K562 (cell line): Measurements from ENCODE around the gene MADCAM1. TPM values are rescaled to one million over a fixed set of nuclear protein-coding genes. Genes with fewer than 3 reads are reported as not detected.
A peak's percentile ranks its signal among the peaks of the same experiment; 100 is the strongest.

Source experiments
- ATF1 ChIP-seq, 2 experiments: fragments of 450-650 bp in 1 of 2; IDR thresholded peaks; 2 replicates each; pipeline ENCODE4 v1.6.1; 2016; ENCODE audit warnings: missing compliant biosample characterization in 1 of 2, missing genetic modification characterization in 1 of 2
- BRD9 ChIP-seq: fragments of 450-650 bp; IDR thresholded peaks from 2 replicates; pipeline ENCODE4 v1.6.1; 2018; ENCODE audit warnings: low read depth; ENCODE audit not compliant: partially characterized antibody
- GABPB2 ChIP-seq: fragments of 250-450 bp; sonication (Bioruptor Pico); conservative IDR thresholded peaks from 2 replicates; pipeline ENCODE4 v1.5.1; 2021; ENCODE audit warnings: mild to moderate bottlenecking
- MEIS2 ChIP-seq: fragments of 450-650 bp; IDR thresholded peaks from 2 replicates; pipeline ENCODE4 v1.6.1; 2014; ENCODE audit warnings: mild to moderate bottlenecking; ENCODE audit not compliant: partially characterized antibody
- POLR2G ChIP-seq: fragments of 200-400 bp; formaldehyde crosslinking; IDR thresholded peaks from 2 replicates; pipeline ENCODE4 v1.6.1; 2017; ENCODE audit warnings: low read depth, mild to moderate bottlenecking, antibody characterized with exemption, low read length, moderate library complexity
- RAD21 ChIP-seq, 2 experiments: fragments of 250-450 bp in 1 of 2; fragments of 450-650 bp in 1 of 2; sonication (Bioruptor Pico) in 1 of 2; formaldehyde crosslinking in 1 of 2; IDR thresholded peaks in 1 of 2; conservative IDR thresholded peaks in 1 of 2; 2 replicates each; pipeline versions ENCODE4 v1.4.0 to v1.8.0; 2020 to 2022; ENCODE audit warnings: mild to moderate bottlenecking in 2 of 2, moderate library complexity in 1 of 2
- RBFOX2 ChIP-seq: fragments of 200-400 bp; formaldehyde crosslinking; IDR thresholded peaks from 2 replicates; pipeline ENCODE4 v1.6.1; 2017; ENCODE audit warnings: low read depth, mild to moderate bottlenecking, low read length, moderate library complexity
- RBM22 ChIP-seq: fragments of 200-400 bp; formaldehyde crosslinking; IDR thresholded peaks from 2 replicates; pipeline ENCODE4 v1.6.1; 2018; ENCODE audit warnings: low read length, low read depth; ENCODE audit not compliant: poor library complexity, severe bottlenecking
- SAFB2 ChIP-seq: fragments of 200-400 bp; formaldehyde crosslinking; IDR thresholded peaks from 2 replicates; pipeline ENCODE4 v1.6.1; 2018; ENCODE audit warnings: borderline replicate concordance, low read length, low read depth, moderate library complexity; ENCODE audit not compliant: severe bottlenecking
- SRSF3 ChIP-seq: fragments of 200-400 bp; formaldehyde crosslinking; IDR thresholded peaks from 2 replicates; pipeline ENCODE4 v1.6.1; 2016; ENCODE audit warnings: mild to moderate bottlenecking, low read length, moderate library complexity; ENCODE audit not compliant: insufficient read depth
- ZNF274 ChIP-seq: IDR thresholded peaks from 2 replicates; pipeline ENCODE4 v1.6.1; 2011; ENCODE audit warnings: low read depth, mild to moderate bottlenecking, low read length, moderate library complexity, borderline replicate concordance
- ZNF431 ChIP-seq: sonication (generic); formaldehyde crosslinking; IDR thresholded peaks from 2 replicates; pipeline ENCODE4 v1.8.0; 2022; ENCODE audit warnings: mild to moderate bottlenecking, missing genetic modification reagents
- ZNF785 ChIP-seq: fragments of 250-450 bp; sonication (Bioruptor Pico); IDR thresholded peaks from 2 replicates; pipeline ENCODE4 v1.4.0; 2020; ENCODE audit warnings: mild to moderate bottlenecking
- polyA plus RNA-seq, 8 experiments: library from polyadenylated mRNA; depleted of rRNA in 4 of 8; stranded (reverse) in 5 of 8; unstranded in 3 of 8; fragments of >200 nt; fragmentation: Nextera tagmentation in 2 of 8; fragmentation: Illumina TruSeq in 1 of 8; extraction: Ambion mirVana in 2 of 8; extraction: Trizol in 1 of 8; gene quantifications; 2 replicates each; pipeline versions ENCODE4 v1.2.1 to v1.2.3, GENCODE V29; 2011 to 2014; ENCODE audit warnings: inconsistent platforms in 1 of 8, missing spikeins in 1 of 8
- total RNA-seq, 7 experiments: library from RNA; depleted of rRNA in 6 of 7; stranded (reverse); fragments of >200 nt in 6 of 7; fragmentation: Illumina TruSeq in 2 of 7; extraction: Trizol in 2 of 7; gene quantifications; 2 replicates each; pipeline versions ENCODE4 v1.2.1 to v1.2.3, GENCODE V29; 2011 to 2021; ENCODE audit warnings: low replicate concordance in 1 of 7
- TF ChIP-seq, protein P1 (sequence below): sonication (generic); formaldehyde crosslinking; IDR thresholded peaks from 2 replicates; pipeline ENCODE4 v1.8.0; 2022; ENCODE audit warnings: mild to moderate bottlenecking, missing genetic modification reagents

The MADCAM1 gene
- total and polyA plus RNA-seq, 9 of the 15 experiments (the other 6 are each of a cell fraction or from before 2014, with no cell fraction given): 0.09 to 0.36 (median 0.09) TPM; not detected in 6

DNA sequence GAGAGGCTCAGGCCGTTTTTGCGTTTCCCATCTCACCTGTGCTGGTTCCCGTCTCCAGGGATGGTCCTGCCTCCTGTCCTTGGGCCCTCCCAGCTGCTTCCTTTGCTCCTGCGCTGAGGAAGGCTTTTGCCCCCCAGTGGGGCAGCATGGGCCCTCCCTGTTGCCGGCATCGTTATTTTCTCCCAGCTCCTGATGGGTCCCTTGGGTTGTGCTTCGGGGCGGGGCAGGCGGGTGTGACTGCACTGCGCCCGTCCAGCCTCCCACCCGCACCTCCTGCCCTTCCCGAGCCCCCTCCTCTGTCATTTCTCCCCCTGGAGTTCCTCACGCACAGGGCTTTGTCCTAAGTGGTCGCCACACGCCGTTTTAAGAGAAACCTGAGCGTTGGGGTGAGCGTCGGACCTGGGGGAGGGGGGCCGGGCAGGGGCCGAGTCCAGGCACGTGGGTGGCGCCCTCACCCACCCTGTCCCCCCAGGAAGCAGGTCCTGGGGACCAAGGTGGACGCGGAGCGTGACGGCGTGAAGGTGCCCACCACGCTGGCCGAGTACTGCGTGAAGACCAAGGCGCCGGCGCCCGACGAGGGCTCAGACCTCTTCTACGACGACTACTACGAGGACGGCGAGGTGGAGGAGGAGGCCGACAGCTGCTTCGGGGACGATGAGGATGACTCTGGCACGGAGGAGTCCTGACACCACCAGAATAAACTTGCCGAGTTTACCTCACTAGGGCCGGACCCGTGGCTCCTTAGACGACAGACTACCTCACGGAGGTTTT lies 44.8 kb downstream of the MADCAM1 start (continued):
- TF ChIP-seq, protein P1, sequence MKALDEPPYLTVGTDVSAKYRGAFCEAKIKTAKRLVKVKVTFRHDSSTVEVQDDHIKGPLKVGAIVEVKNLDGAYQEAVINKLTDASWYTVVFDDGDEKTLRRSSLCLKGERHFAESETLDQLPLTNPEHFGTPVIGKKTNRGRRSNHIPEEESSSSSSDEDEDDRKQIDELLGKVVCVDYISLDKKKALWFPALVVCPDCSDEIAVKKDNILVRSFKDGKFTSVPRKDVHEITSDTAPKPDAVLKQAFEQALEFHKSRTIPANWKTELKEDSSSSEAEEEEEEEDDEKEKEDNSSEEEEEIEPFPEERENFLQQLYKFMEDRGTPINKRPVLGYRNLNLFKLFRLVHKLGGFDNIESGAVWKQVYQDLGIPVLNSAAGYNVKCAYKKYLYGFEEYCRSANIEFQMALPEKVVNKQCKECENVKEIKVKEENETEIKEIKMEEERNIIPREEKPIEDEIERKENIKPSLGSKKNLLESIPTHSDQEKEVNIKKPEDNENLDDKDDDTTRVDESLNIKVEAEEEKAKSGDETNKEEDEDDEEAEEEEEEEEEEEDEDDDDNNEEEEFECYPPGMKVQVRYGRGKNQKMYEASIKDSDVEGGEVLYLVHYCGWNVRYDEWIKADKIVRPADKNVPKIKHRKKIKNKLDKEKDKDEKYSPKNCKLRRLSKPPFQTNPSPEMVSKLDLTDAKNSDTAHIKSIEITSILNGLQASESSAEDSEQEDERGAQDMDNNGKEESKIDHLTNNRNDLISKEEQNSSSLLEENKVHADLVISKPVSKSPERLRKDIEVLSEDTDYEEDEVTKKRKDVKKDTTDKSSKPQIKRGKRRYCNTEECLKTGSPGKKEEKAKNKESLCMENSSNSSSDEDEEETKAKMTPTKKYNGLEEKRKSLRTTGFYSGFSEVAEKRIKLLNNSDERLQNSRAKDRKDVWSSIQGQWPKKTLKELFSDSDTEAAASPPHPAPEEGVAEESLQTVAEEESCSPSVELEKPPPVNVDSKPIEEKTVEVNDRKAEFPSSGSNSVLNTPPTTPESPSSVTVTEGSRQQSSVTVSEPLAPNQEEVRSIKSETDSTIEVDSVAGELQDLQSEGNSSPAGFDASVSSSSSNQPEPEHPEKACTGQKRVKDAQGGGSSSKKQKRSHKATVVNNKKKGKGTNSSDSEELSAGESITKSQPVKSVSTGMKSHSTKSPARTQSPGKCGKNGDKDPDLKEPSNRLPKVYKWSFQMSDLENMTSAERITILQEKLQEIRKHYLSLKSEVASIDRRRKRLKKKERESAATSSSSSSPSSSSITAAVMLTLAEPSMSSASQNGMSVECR (CRISPR knock-in tag): no peak
- no peak for TF ChIP-seq ZNF785 (CRISPR knock-in tag)
- no peak for TF ChIP-seq ATF1 (CRISPR knock-in tag; IDR thresholded peaks at IDR 0.05)
- no peak for TF ChIP-seq ATF1 (tag; IDR thresholded peaks at IDR 0.05)
- TF ChIP-seq RBM22: peak; percentile 20
- TF ChIP-seq BRD9: no peak
- no peak for TF ChIP-seq ZNF274
- no peak for TF ChIP-seq MEIS2
- no peak for TF ChIP-seq RAD21 (CRISPR knock-in tag; conservative IDR thresholded peaks at IDR 0.05 in 1 of 2, IDR thresholded peaks at IDR 0.05 in 1 of 2)
- no peak for TF ChIP-seq ZNF431
- TF ChIP-seq RBFOX2: peak; percentile 50
- TF ChIP-seq GABPB2 (CRISPR knock-in tag): no peak
- TF ChIP-seq POLR2G: peak; percentile 60
- no peak for TF ChIP-seq SAFB2
- TF ChIP-seq SRSF3: no peak
